WTC11 (cell line): ENCODE results near the gene GAGE12J. TPM values are rescaled to one million over a fixed set of nuclear protein-coding genes. Genes with fewer than 3 reads are reported as not detected.

Source experiments
- ATAC-seq: fragments of 200-7000 bp; cut with Tn5 transposase; 2 replicates; pipeline ENCODE4 v1.10.0; 2021; ENCODE audit warnings: mild to moderate bottlenecking, moderate library complexity
- CTCF ChIA-PET: fragments of 300-600 bp; sonication (Branson Sonifier 250); formaldehyde crosslinking; loops from one replicate; lab custom pipeline; 2021; ENCODE audit warnings: antibody characterized with exemption; lab: Charles Lee
- POLR2A ChIA-PET: fragments of 350-600 bp; sonication (Branson Sonifier 250); formaldehyde crosslinking; loops from one replicate; lab custom pipeline; 2021; ENCODE audit warnings: antibody characterized with exemption; lab: Charles Lee
- DNase-seq: peaks from one replicate; pipeline ENCODE4 v3.0.0; 2021; ENCODE audit warnings: low spot score
- H3K27ac Mint-ChIP-seq: 2 replicates; pipeline ENCODE4 v1.8.0; 2021; ENCODE audit warnings: mixed read lengths
- H3K27me3 Mint-ChIP-seq: 2 replicates; pipeline ENCODE4 v1.8.0; 2021; ENCODE audit warnings: low read depth, mild to moderate bottlenecking, moderate library complexity, mixed read lengths
- H3K36me3 Mint-ChIP-seq: 2 replicates; pipeline ENCODE4 v1.8.0; 2021; ENCODE audit warnings: mixed read lengths
- H3K4me1 Mint-ChIP-seq: 2 replicates; pipeline ENCODE4 v1.8.0; 2022; ENCODE audit warnings: mixed read lengths
- H3K4me3 Mint-ChIP-seq: 2 replicates; pipeline ENCODE4 v1.8.0; 2021; ENCODE audit warnings: mild to moderate bottlenecking, moderate library complexity, mixed read lengths
- H3K9me3 Mint-ChIP-seq: 2 replicates; pipeline ENCODE4 v1.8.0; 2021; ENCODE audit warnings: mixed read lengths
- AFF4 ChIP-seq: sonication (generic); formaldehyde crosslinking; IDR thresholded peaks from 2 replicates; pipeline ENCODE4 v1.8.1; 2023; ENCODE audit warnings: mild to moderate bottlenecking, missing genetic modification reagents, borderline replicate concordance
- ARID4B ChIP-seq: sonication (generic); formaldehyde crosslinking; IDR thresholded peaks from 2 replicates; pipeline ENCODE4 v1.8.0; 2023; ENCODE audit warnings: missing genetic modification reagents, mild to moderate bottlenecking, borderline replicate concordance
- CREB1 ChIP-seq: sonication (generic); formaldehyde crosslinking; IDR thresholded peaks from 2 replicates; pipeline ENCODE4 v1.8.0; 2023; ENCODE audit warnings: mild to moderate bottlenecking, missing genetic modification reagents
- ESRRA ChIP-seq: sonication (generic); formaldehyde crosslinking; IDR thresholded peaks from 2 replicates; pipeline ENCODE4 v1.8.1; 2022; ENCODE audit warnings: mild to moderate bottlenecking, missing genetic modification reagents, borderline replicate concordance
- JUN ChIP-seq: sonication (generic); formaldehyde crosslinking; IDR thresholded peaks from 2 replicates; pipeline ENCODE4 v1.8.0; 2023; ENCODE audit warnings: mild to moderate bottlenecking, missing genetic modification reagents
- NR3C1 ChIP-seq: sonication (generic); formaldehyde crosslinking; conservative IDR thresholded peaks from 2 replicates; pipeline ENCODE4 v1.8.1; 2023; ENCODE audit warnings: low read depth, mild to moderate bottlenecking, missing genetic modification reagents
- OVOL2 ChIP-seq: fragments of 250-450 bp; sonication (Bioruptor Pico); IDR thresholded peaks from 2 replicates; pipeline ENCODE4 v1.9.0; 2021; ENCODE audit warnings: mild to moderate bottlenecking, borderline replicate concordance
- SMAD3 ChIP-seq: sonication (generic); formaldehyde crosslinking; IDR thresholded peaks from 2 replicates; pipeline ENCODE4 v1.8.0; 2022; ENCODE audit warnings: missing genetic modification reagents, mild to moderate bottlenecking, borderline replicate concordance
- TCF7 ChIP-seq: sonication (generic); formaldehyde crosslinking; IDR thresholded peaks from 2 replicates; pipeline ENCODE4 v1.8.0; 2022; ENCODE audit warnings: mild to moderate bottlenecking, low read depth, missing genetic modification reagents, moderate library complexity
- ZNF138 ChIP-seq: sonication (generic); formaldehyde crosslinking; conservative IDR thresholded peaks from 2 replicates; pipeline ENCODE4 v1.8.1; 2022; ENCODE audit warnings: mild to moderate bottlenecking, moderate library complexity, missing genetic modification reagents
- ZNF232 ChIP-seq: sonication (generic); formaldehyde crosslinking; IDR thresholded peaks from 2 replicates; pipeline ENCODE4 v1.8.0; 2022; ENCODE audit warnings: mild to moderate bottlenecking, missing genetic modification reagents
- total RNA-seq: library from RNA; stranded (reverse); gene quantifications from 3 replicates; pipeline ENCODE4 v1.2.3, GENCODE V29; 2021
- TF ChIP-seq, protein P1 (sequence below): sonication (generic); formaldehyde crosslinking; IDR thresholded peaks from 2 replicates; pipeline ENCODE4 v1.8.0; 2023; ENCODE audit warnings: mild to moderate bottlenecking, missing genetic modification reagents

The GAGE12J gene
- total RNA-seq, 1 experiment from 2014 or later, result not detected

- Mint-ChIP-seq H3K27me3 (no peaks in the 10 kb centered on the region), H3K9me3 (no peaks in the 10 kb centered on the region), H3K36me3 (no peaks in the 10 kb centered on the region), H3K4me3 (no peak overlapping the region), H3K4me1 (peaks cover 4% of the 10 kb centered on the region), H3K27ac (no peak overlapping the region; the same call in 1 of the 2 replicates)
- DNase-seq, result no peak
- no peak for ATAC-seq
- no peak for TF ChIP-seq AFF4 (CRISPR knock-in tag)
- no peak for TF ChIP-seq JUN (CRISPR knock-in tag)
- TF ChIP-seq CREB1, result no peak
- no peak for TF ChIP-seq SMAD3 (CRISPR knock-in tag)
- TF ChIP-seq ZNF232 (CRISPR knock-in tag), result no peak
- no peak for TF ChIP-seq ZNF138 (CRISPR knock-in tag)
- no peak for TF ChIP-seq OVOL2
- TF ChIP-seq, protein P1, sequence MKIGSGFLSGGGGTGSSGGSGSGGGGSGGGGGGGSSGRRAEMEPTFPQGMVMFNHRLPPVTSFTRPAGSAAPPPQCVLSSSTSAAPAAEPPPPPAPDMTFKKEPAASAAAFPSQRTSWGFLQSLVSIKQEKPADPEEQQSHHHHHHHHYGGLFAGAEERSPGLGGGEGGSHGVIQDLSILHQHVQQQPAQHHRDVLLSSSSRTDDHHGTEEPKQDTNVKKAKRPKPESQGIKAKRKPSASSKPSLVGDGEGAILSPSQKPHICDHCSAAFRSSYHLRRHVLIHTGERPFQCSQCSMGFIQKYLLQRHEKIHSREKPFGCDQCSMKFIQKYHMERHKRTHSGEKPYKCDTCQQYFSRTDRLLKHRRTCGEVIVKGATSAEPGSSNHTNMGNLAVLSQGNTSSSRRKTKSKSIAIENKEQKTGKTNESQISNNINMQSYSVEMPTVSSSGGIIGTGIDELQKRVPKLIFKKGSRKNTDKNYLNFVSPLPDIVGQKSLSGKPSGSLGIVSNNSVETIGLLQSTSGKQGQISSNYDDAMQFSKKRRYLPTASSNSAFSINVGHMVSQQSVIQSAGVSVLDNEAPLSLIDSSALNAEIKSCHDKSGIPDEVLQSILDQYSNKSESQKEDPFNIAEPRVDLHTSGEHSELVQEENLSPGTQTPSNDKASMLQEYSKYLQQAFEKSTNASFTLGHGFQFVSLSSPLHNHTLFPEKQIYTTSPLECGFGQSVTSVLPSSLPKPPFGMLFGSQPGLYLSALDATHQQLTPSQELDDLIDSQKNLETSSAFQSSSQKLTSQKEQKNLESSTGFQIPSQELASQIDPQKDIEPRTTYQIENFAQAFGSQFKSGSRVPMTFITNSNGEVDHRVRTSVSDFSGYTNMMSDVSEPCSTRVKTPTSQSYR (CRISPR knock-in tag), result no peak
- no peak for TF ChIP-seq NR3C1
- no peak for TF ChIP-seq ESRRA (CRISPR knock-in tag)
- no peak for TF ChIP-seq TCF7 (CRISPR knock-in tag)
- POLR2A ChIA-PET, result no interaction called here
- CTCF ChIA-PET, result no interaction called here
Measured at GRCh38 chrX:49287665-49288064, 34.2 kb upstream of the GAGE12J start.

- ChIA-PET POLR2A (no interaction called here), CTCF (no interaction called here)
- no peak overlapping the region for H3K4me3 Mint-ChIP-seq
- H3K27me3 Mint-ChIP-seq, result no peaks in the 10 kb centered on the region
- no peaks in the 10 kb centered on the region for H3K36me3 Mint-ChIP-seq
- ATAC-seq (no peak), DNase-seq (no peak)
- TF ChIP-seq ARID4B (CRISPR knock-in tag), result no peak
- H3K27ac Mint-ChIP-seq, result no peak overlapping the region
- no peaks in the 10 kb centered on the region for H3K9me3 Mint-ChIP-seq
- peaks cover 3% of the 10 kb centered on the region for H3K4me1 Mint-ChIP-seq
Measured at GRCh38 chrX:49290215-49290614, 31.6 kb upstream of the GAGE12J start.
